HG03097 (cell line): ENCODE measurements around the gene SORCS2.

ENCODE experiments used
- ATAC-seq: cut with Tn5 transposase; IDR thresholded peaks from one replicate; pipeline ENCODE4 v1.9.1; 2021; ENCODE audit not compliant: unreplicated experiment, low FRiP score

Gene SORCS2

DNA sequence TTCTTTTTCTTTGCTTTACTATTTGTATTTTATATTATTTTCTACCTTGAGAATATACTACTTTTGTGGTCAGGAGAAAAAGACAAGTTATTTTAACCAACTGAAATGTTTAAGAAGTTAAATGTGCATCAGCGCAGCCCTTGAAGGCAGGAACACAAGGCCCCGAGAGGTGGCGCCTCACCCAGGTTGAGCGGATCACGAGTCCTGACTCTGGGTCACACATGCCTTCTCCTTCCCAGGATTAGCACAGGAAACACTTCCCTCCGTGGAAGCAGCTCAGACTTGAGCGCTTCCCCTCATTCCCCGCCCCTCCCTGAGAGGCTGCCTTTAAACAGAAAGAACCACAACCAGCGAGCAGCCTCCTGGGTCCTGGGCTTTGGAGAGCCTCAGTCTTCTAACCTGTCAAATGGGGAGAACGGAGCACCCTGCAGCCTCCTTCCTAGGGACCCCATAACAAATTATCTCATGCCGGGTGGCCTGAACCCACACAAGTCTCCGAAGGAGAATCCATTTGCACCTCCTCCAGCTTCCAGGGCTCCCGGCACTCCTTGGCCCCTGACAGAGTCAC lies 529.7 kb downstream of the SORCS2 start:
- no peak for ATAC-seq

DNA sequence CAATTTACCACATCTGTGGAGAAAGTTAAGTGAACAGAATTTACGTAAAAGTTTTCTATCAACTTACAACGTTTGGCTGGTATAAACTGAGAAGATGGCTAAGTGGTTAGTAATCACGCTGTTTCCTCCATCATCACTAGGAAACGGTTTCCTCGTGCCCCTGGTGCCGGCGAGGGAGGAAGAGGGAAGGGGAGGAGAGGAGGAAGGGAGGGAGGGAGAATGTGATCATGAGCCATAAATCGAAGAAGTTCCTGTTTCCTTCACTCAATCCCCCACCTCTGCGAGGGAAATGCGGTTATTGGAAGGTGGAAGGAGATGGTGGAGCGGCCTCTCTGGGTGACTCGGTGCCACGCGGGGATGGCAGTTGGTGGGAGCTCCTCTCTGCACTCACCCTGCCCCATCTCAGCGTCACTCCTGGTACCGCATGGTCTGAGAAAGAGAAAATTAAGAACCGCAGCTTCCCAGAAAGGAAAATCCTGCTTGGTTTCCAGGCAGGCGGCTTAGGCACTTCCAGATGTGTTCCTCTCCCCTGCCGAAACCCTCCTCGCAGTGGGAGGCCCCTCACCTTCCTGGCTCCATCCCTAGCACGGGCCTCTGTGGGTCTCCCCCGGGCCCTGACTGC lies 530.5 kb downstream of the SORCS2 start:
- no peak for ATAC-seq

DNA sequence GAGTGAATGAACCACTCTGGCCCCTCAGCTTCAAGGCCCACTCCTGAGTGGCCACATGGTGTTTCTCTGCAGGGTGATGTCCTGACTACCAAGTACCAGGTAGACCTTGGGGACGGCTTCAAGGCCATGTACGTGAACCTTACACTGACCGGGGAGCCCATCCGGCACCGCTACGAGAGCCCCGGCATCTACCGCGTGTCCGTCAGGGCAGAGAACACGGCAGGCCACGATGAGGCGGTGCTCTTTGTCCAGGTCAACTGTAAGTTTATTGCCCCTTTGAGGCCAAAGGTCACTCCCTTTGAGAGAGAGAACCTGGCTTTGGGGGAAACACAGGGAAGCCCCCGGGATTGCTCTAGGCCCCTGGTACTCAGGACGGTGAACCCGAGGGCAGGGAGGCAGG lies 531.3 kb downstream of the SORCS2 start:
- no peak for ATAC-seq

DNA sequence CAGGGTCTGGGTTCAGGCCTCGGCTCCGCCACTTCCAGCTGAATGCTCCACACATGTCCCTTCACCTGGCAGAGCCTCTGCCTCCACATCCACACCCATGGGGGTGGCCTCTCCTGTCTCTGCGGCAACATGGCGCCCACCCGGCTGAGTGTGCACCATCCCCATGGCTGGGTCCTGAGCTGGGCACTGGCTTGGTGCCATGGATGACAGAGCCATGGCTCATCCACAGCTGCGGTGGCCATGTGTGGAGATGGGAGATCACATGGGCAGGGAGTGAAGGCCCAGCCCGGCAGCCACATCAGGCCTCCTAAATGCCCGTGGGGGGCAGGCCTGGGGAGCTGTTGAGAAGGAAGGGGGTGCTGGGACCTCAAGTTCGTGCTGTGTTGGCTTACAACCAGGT lies 533.6 kb downstream of the SORCS2 start:
- ATAC-seq, result no peak

DNA sequence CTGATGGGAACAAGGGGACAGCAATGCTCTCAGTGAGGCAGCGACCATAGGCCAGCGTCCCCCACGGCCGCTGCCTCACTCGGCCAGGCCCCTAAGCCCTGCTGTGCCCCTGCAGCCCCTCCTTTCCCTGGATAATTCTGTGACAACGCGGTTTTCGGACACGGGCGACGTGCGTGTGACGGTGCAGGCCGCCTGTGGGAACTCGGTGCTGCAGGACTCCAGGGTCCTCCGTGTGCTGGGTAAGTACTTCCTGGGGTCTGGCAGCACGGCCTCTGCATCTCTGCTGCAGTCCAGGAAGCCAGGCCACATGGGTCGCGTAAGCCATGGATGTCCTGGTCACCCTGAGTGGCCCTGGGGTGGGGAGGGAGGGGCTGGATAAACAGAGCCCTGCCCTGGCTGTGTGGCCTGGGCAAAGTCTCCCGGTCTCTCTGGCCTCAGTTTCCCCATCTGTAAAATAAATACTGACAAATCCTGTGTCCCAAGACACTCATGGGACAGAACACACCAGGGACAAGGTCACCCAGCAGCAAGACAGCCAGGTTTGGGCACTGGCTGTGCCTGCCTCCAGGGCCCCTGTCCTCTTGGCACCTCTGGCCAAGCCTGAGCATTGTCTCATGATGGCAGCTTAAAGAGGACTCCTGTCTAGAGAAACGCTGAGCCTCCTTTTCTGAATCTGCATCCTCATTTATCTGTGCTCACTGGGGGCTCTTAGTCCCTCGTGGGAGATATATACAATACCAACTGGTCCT lies 534.5 kb downstream of the SORCS2 start:
- ATAC-seq, result no peak

DNA sequence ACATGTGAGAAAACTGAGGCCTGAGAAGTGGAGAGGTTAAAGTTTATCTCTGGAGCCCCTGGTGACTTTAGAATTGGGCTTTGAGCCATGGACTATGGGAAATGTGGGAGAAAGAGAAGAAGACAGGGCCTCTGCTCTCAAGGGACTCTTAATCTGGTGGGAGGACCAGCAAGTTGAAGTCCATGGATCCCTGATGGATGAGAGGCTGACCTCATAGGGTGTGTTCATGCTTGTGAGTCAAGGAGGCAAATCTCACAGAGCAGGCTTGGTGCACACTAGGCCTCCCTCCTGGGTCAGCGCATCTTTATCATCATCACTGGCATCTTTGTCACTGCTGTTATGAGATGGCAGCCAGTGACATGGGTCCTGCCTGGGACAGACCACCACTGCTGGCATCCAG lies 535.4 kb downstream of the SORCS2 start:
- ATAC-seq, result no peak

DNA sequence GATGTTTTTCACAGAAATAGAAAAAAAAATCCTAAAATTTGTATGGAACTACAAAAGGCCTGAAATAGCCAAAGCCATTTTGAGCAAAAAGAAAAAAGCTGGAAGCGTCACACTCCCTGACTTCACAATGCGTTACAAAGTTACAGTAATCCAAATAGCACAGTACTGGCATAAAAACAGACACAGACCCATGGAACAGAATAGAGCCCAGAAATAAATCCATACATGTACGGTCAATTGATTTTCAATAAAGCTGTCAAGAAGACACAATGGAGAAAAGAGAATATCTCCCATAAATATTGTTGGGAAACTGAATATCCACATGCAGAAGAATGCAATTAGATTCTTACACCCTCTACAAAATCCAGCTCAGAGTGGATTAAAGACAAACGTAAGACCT lies 539.1 kb downstream of the SORCS2 start:
- no peak for ATAC-seq

DNA sequence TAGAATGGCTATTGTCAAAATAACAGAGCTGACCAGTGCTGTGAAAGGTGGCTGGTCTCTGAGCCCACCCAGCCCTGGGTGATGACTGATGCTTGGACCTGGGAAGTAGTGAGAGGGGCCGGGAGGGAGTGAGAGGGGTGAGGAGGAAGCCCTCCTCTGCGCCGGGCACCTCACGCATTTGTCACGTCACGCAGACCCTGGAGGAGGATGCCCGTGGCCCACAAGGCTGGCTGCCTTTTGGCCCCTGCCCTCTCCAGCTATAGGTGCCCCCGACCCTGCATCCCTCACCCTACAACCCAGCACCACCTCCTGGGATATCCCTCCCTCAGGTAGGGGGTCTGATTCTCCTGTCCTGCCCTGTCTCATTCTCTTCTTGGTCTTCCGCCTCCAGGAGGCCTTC lies 539.9 kb downstream of the SORCS2 start:
- ATAC-seq, result no peak

DNA sequence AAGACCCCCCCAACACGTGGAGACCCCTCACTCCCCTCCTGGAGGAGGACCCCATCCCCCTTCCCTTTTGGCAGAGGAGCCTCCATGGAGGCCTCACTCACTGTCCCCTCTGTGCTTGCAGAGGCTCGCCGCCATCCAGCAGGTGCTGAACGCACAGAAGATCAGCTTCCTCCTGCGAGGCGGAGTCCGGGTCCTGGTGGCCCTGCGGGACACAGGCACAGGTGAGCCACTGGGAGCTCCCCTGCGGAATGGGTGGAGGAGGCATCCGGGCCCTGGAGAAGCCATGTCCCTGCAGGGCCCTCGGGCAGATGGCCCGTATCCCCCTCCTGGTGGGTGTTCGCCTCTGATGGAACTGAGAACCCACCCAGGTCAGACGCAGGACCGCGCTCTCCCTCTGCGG lies 540.9 kb downstream of the SORCS2 start:
- ATAC-seq, result no peak

DNA sequence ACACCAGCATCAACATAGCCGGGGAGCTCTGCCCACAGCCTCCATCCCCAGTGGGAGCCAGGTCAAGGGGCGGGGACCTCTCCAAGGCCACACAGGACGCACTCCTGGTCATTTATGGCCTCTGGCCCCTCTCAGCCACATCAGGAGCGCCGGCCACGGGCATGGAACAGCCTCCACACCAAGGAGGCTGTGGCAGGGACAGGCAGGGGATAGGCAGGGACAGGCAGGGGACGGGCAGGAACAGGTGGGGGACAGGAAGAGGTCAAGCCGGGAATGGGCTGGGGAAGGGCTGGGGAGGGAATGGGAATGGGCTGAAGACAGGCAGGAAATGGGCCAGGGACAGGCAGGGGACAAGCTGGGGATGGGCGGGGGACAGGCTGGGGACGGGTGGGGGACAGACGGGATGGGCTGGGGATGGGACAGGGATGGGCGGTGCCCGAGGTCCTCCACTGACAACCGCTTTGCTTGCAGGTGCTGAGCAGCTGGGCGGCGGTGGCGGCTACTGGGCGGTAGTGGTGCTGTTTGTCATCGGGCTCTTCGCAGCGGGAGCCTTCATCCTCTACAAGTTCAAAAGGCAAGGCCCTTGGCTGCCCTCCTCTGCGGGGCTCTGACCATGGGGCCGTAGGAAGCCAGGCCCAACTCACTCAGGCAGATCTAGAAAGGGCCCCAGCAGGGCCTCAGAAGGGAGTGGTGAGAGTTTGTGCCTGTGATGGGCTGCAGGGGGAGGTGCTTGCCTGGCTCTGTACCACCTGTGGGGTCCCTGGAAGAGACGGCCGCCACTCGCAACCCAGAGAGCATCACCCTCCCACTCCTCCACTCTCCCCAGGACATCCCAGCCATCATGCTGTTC lies 541.7 kb downstream of the SORCS2 start:
- no peak for ATAC-seq

DNA sequence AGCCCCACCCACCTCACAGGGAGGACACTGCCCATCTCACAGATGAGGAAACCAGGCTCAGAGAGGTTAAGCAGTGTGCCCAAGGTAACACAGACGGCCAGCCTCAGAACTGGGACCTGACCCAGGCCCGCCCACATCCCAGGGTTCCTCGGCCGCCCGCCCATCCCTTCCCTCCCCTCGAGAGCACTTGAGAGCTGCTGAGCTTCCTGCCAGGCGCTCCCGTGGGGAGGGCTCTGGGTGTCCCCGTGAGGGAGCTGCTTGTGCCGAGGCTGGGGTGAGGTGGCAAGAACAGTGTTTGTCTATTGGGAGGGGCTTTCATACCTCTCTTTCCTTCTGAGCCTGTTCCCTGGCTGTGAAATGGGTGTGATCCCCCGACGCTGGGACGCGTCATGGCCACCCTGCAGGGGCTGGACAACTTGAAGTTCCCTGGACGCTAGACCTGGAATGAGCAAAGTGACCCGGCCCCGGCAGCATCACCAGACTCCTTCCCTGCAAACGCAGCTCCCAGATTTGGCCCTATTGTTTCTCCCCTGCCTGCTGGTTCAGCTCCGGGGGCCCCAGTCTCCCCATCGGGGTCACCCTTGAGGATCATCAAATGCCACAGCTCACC lies 542.4 kb downstream of the SORCS2 start:
- no peak for ATAC-seq

DNA sequence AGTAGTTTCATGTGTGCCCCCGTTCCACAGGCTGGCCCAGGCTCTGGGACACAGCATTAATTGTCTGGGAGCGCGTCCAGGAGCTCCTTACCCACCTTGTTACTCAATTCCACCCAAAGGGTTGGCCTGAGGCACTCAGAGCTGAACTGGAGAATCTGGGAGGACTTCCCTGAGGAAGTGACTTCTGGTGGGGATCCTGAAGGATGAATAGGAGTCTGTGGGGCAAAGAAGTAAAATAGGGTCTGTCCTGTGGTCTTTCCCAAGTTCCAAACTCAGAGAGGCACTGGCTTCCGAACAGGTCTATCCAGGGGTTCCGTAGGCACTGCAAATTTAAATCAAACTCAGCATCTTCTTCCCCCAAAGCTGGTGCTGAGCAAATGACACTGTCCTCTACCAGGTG lies 543.1 kb downstream of the SORCS2 start:
- no peak for ATAC-seq

DNA sequence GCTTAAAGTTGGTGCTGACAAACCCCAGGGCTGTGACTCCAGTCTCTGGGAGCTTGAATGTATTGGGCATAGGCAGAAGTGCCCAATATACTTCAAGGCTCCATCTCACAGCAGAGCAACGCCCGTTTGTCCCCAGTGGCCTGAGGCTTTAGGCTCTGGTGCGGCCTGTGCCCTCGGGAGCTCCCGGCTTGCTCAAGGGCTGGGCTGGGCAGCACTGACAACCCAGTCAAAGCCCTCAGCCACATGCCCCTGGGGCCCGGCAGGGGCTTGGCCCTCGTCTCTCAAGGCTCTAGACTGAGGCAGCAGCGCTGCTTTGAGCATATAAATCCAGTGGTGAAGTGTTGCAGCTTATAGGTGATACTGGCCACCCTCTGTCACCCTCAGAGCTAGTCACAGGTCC lies 543.6 kb downstream of the SORCS2 start:
- ATAC-seq, result no peak

DNA sequence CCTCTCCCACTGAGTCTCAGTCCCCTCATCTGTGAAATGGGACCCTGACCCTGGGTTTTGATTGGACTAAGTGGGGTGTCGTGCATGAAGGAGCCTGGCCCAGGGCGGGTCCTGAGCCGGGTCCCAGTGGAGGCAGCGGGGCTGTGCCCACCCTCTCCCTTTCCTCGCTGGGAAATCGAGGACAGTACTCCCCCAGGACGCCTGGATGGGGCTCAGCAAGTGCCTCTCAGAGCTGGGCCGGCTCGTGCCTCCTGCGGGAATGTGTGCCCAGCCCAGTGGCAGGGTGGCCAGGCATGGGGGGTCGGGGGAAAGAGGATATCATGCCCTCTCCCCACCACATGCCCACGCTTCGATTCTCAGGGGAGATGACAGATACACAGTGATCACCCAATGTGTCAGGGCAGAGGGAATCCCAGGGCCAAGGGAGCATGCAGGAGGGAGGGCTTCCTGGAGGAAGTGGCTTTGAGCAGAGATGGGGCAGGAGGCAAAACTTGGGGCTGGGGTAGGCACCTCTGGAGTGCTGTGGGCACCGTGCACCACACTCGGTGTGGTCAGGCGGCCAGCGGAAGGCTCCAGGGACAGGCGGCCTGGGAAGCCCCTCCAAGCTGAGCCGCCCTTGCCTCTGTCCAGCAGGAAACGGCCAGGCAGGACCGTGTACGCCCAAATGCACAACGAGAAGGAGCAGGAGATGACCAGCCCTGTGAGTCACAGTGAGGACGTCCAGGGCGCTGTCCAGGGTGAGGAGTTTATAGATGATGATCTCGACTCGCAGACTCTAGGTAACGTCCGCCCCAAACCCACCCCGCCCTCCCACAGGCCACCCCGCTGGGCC lies 544.3 kb downstream of the SORCS2 start:
- ATAC-seq, result no peak

DNA sequence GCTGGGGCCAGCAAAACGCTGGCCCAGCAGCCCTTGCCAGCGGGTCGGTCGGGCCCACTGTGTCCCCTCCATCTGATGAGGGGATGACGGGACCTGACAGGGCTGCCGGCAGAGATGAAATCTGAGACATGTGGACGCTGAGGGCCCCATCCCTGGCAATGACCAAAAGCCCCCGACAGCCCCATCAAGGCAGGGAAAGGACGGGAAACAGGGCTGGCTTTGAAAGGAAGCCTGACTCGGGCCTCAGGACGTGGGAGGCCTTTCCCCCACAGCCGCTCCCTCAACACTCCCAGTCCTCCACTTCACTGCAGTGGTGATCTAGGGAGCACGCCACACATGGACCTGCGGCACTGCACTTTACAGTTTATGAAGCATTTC lies 544.9 kb downstream of the SORCS2 start:
- no peak for ATAC-seq

DNA sequence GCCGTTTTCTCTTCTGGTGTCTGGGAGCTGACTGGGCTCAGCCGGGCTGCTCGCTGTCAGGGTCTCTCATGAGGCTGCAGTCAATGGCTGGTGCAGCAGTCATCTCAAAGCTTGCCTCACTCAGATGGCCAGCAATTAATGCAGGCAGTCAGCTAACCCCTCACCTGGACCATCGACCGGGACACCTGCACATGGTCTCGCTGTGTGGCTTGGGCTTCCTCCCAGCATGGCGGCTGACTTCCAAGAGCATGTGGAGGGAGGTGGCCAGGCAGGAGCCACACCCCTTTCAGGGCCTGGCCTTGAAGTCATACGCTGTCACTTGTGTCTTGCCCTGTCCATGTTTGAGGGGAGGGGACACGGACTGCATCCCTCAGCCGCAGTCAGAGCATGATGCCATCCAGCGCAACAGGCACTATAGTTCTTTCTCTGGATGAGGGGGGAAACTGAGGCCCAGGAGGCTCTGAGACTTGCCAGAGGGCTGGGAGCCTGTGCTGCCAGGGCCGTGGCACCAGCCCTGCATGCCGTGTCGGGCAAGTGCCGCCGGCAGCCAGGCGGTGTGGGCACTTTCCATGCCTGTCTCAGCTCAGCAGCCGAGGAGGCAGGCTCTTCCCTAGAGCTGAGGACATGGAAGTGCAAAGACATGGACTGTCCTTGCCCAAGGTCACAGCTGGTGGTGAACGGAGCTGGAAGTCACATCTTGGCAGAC lies 545.6 kb downstream of the SORCS2 start:
- no peak for ATAC-seq

DNA sequence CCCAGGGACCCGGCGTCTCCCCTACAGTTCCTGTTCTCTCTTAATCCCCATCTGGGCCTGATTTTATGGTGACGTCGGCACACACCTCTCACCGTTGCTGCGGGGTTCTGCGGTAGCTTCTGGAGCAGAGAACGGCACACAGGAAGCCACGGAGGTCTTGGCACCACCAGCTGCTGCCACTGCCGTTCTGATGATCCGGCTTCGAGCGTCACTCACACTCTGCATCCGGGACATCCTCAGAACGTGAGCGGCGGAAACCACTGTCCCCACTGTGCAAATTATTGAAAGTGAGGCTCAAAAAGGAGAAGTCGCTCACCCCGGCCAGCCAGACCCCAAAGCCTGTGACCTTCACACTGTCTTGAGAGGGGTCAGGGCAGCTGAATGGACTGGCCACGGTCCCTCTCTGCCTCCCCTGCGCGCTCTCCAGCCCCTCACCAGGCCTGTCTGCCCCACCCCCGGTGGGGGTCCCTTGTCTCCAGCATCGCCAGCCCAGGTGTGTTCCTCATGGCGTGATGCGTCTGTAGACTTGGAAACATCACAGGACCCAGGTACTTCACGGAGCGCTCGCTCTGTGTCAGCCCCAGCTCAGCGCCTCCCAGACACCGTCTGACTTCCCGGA lies 546.2 kb downstream of the SORCS2 start:
- no peak for ATAC-seq

DNA sequence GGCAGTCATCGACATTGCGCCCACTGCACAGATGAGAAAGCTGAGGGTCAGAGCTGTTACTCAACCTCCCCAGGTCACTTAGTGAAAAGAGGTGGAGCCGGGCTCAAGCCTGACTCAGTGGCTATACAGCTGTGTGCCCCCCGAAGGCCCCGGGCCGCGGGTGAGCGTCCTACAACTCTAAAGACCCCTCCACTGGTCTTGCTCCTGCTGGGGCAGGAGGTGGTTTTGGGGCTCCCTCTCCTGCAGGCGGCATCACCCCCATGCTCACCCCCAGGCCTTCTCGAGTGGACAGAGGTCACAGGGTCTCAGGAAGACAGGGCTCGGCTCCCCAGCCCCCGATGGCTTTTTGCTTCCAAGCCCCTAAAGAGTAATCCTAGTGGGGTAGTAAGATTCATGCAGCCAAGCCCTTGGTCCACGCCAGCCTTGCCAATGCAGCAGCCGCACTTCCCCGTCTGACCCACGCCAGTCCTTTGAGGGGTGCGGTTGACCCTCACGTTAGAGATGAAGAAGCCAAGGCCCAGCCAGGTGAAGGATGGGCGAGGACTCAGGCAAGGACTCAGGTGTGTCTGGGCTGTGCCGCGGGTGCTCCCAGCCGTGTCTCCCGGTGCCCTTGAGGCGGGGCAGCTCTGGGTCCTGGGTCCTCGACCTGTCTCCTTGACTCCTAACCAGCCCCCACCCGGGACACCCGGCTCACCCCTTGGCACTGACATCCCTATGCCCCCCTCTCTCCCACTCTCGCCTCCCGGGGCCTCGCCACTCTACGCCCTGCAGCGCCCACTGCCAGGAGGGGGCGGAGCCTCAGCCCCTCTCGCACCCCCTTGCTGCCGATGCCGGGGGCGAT lies 547.0 kb downstream of the SORCS2 start:
- ATAC-seq, result no peak
